Neural progenitor cell (in vitro differentiated cells): ENCODE data around the gene MIOX. TPM values are rescaled to one million over a fixed set of nuclear protein-coding genes. Genes with fewer than 3 reads are reported as not detected.

Experiments
- DNase-seq: peaks from one replicate; pipeline ENCODE4 v3.0.0-alpha.2; 2016; ENCODE audit warnings: low spot score
- H2AFZ ChIP-seq: fragments of 200-600 bp; sonication (generic); replicated peaks from 2 replicates; pipeline ENCODE4 v1.6.1; 2016; ENCODE audit warnings: antibody characterized with exemption
- H3F3A ChIP-seq: fragments of 200-600 bp; sonication (generic); 2 replicates; pipeline ENCODE4 v1.6.1; 2016; ENCODE audit warnings: antibody characterized with exemption, low read depth
- H3K27ac ChIP-seq: fragments of 200-600 bp; sonication (generic); 2 replicates; pipeline ENCODE4 v1.5.1; 2016; ENCODE audit warnings: mild to moderate bottlenecking
- H3K27me3 ChIP-seq: fragments of 200-600 bp; sonication (generic); 2 replicates; pipeline ENCODE4 v1.6.1; 2016; ENCODE audit warnings: mild to moderate bottlenecking, moderate library complexity
- H3K36me3 ChIP-seq: fragments of 200-600 bp; sonication (generic); 2 replicates; pipeline ENCODE4 v1.5.1; 2016
- H3K4me1 ChIP-seq: fragments of 200-600 bp; sonication (generic); 2 replicates; pipeline ENCODE4 v1.6.1; 2016; ENCODE audit warnings: mixed run types
- H3K4me2 ChIP-seq: fragments of 200-600 bp; sonication (generic); 2 replicates; pipeline ENCODE4 v1.6.1; 2016
- H3K4me3 ChIP-seq: fragments of 200-600 bp; sonication (generic); 2 replicates; pipeline ENCODE4 v1.5.1; 2016
- H3K79me2 ChIP-seq: fragments of 200-600 bp; sonication (generic); 2 replicates; pipeline ENCODE4 v1.6.1; 2016; ENCODE audit warnings: low read depth
- H3K9ac ChIP-seq: fragments of 200-600 bp; sonication (generic); 2 replicates; pipeline ENCODE4 v1.6.1; 2016
- H3K9me3 ChIP-seq: fragments of 200-600 bp; sonication (generic); 2 replicates; pipeline ENCODE4 v1.5.1; 2016; ENCODE audit warnings: low read depth
- H4K20me1 ChIP-seq: fragments of 200-600 bp; sonication (generic); 2 replicates; pipeline ENCODE4 v1.6.1; 2016; ENCODE audit warnings: low read depth
- H3K27ac Mint-ChIP-seq: 3 replicates; pipeline ENCODE4 v1.8.0; 2021; ENCODE audit warnings: mixed read lengths
- H3K27me3 Mint-ChIP-seq: 2 replicates; pipeline ENCODE4 v1.8.0; 2022; ENCODE audit warnings: low read depth, mild to moderate bottlenecking, inconsistent platforms, moderate library complexity, mixed read lengths; ENCODE audit not compliant: insufficient read depth
- H3K36me3 Mint-ChIP-seq: 3 replicates; pipeline ENCODE4 v1.8.0; 2021; ENCODE audit warnings: mixed read lengths
- H3K4me1 Mint-ChIP-seq: 3 replicates; pipeline ENCODE4 v1.8.0; 2021; ENCODE audit warnings: mixed read lengths
- H3K4me3 Mint-ChIP-seq: 3 replicates; pipeline ENCODE4 v1.8.0; 2021; ENCODE audit warnings: mild to moderate bottlenecking, moderate library complexity, mixed read lengths
- H3K9me3 Mint-ChIP-seq: 3 replicates; pipeline ENCODE4 v1.8.0; 2020; ENCODE audit warnings: mixed read lengths
- EZH2 ChIP-seq: fragments of 200-600 bp; sonication (generic); IDR thresholded peaks from 2 replicates; pipeline ENCODE4 v1.6.1; 2017; ENCODE audit warnings: antibody characterized with exemption, mild to moderate bottlenecking, moderate library complexity
- EZH2phosphoT487 ChIP-seq: fragments of 200-600 bp; sonication (generic); IDR thresholded peaks from 2 replicates; pipeline ENCODE4 v1.6.1; 2017; ENCODE audit warnings: antibody characterized with exemption
- total RNA-seq: library from RNA; depleted of rRNA; stranded (reverse); fragments of >200 nt; gene quantifications from 2 replicates; pipeline ENCODE4 v1.2.3, GENCODE V29; 2015; ENCODE audit warnings: low replicate concordance
- TF ChIP-seq, protein P1 (sequence below): fragments of 200-600 bp; sonication (generic); IDR thresholded peaks from 2 replicates; pipeline ENCODE4 v1.5.1; 2017; ENCODE audit warnings: antibody characterized with exemption, mild to moderate bottlenecking

Gene MIOX
- total RNA-seq, 1 donor from 2014 or later: not detected

DNA sequence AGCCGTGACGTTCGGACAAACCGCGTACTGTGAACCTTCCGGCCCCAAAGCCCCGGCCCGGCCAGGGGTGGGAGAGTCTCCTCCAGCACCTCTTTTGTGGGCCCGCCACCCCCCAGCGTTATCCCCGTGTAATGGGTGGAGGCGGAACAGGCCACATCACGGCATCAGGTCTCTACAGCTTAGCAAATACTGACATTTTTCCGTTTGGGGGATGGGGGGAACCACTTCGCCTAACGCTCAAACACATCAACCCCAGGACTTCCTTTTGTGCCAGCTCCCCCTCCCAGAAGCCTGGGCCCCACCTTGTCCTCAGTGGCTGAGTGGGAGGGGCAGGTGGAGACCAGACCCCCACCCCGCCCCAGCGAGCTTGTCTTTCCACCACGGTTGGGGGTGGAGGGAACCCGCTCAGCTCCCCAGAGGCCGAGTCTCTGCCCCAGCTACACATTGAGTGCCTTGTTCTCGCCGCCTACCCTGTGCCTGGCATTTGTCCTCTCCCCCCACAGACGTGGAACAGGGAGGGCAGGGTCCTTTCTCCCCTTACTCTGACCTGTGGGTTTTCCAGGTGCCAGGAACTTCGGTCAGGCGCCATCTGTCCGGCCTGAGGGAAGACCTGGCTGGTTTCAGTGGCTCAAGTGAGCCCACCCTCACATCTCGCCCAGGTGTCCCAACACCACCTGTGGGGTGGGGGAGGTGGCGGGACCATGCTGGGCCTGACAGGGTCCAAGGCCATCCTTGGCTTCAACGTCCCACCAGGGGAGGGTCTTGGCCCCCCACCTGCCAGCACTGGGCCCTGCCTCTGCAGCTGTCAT is 41.4 kb upstream of the MIOX start:
- Histone ChIP-seq H3K4me3 (no peak overlapping the region), H3K9ac (no peak overlapping the region), H3K4me1 (no peaks in the 10 kb centered on the region), H4K20me1 (peaks cover 33% of the 10 kb centered on the region), H3K79me2 (no peaks in the 10 kb centered on the region), H3K9me3 (no peaks in the 10 kb centered on the region), H2AFZ (no peak overlapping the region), H3F3A (peaks cover 13% of the 10 kb centered on the region), H3K27me3 (no peaks in the 10 kb centered on the region), H3K36me3 (no peaks in the 10 kb centered on the region), H3K4me2 (no peak overlapping the region), H3K27ac (peak overlapping the region; percentile 37)
- H3K4me3 Mint-ChIP-seq: no peak overlapping the region
- no peaks in the 10 kb centered on the region for H3K9me3 Mint-ChIP-seq
- peaks cover 2% of the 10 kb centered on the region for H3K4me1 Mint-ChIP-seq
- peaks cover 9% of the 10 kb centered on the region for H3K27me3 Mint-ChIP-seq
- DNase-seq: no peak
- H3K27ac Mint-ChIP-seq: no peak overlapping the region
- no peak for TF ChIP-seq EZH2
- TF ChIP-seq EZH2phosphoT487: no peak
- TF ChIP-seq, protein P1, sequence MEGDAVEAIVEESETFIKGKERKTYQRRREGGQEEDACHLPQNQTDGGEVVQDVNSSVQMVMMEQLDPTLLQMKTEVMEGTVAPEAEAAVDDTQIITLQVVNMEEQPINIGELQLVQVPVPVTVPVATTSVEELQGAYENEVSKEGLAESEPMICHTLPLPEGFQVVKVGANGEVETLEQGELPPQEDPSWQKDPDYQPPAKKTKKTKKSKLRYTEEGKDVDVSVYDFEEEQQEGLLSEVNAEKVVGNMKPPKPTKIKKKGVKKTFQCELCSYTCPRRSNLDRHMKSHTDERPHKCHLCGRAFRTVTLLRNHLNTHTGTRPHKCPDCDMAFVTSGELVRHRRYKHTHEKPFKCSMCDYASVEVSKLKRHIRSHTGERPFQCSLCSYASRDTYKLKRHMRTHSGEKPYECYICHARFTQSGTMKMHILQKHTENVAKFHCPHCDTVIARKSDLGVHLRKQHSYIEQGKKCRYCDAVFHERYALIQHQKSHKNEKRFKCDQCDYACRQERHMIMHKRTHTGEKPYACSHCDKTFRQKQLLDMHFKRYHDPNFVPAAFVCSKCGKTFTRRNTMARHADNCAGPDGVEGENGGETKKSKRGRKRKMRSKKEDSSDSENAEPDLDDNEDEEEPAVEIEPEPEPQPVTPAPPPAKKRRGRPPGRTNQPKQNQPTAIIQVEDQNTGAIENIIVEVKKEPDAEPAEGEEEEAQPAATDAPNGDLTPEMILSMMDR: no peak
- peaks cover 15% of the 10 kb centered on the region for H3K36me3 Mint-ChIP-seq

DNA sequence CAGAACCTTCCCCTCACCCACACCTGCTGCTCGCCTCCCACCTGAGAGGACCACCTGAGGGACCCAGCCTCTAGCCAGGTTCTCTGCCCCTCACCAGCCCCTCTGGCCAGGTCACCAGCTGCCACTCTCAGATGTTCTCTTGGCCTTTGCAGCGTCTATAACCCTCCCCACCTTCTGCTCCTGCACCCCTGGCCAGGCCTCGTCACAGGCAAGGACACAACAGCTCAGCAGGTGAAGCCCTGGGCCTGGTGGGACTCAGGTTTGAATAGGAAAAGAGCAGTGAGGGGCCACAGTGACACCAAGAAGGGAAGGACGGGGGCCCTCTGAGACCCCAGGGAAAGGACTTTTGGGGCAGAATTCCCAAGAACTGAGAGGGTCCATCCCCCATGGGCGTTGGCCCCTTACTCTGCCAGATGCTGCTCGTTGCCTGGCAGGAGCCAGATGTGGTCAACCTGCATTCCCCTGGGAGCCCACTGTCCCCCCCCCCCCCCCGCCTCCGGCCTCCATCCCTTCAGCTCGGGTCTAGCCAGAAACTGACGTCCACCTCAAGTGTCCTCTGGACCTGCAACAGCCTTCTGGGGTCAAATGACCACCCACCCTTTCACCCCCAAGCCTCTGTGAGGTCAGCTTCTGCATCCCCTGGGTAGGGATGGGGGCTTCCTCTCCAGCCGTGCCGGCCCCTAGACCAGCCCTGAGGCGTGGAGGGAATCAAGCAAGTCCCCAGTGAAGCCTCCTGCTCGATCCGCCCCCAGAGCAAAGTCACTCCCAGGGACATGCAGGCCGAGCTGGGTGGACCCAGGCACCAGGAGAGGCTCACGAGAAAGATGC is 40.6 kb upstream of the MIOX start:
- peak overlapping the region; percentile 20 for H3K27ac ChIP-seq
- H3K27ac Mint-ChIP-seq: no peak overlapping the region
- no peaks in the 10 kb centered on the region for H3K79me2 ChIP-seq
- no peak overlapping the region for H3K9ac ChIP-seq
- H3K27me3 ChIP-seq: no peaks in the 10 kb centered on the region
- H3F3A ChIP-seq: peaks cover 13% of the 10 kb centered on the region
- no peaks in the 10 kb centered on the region for H3K4me1 ChIP-seq
- no peaks in the 10 kb centered on the region for H3K36me3 ChIP-seq
- TF ChIP-seq, protein P1: no peak
- no peak for TF ChIP-seq EZH2
- TF ChIP-seq EZH2phosphoT487: no peak
- H3K4me3 ChIP-seq: no peak overlapping the region
- H3K4me1 Mint-ChIP-seq: peaks cover 2% of the 10 kb centered on the region
- H3K4me2 ChIP-seq: no peak overlapping the region
- H4K20me1 ChIP-seq: peaks cover 36% of the 10 kb centered on the region
- no peak overlapping the region for H2AFZ ChIP-seq
- no peaks in the 10 kb centered on the region for H3K9me3 ChIP-seq
- H3K27me3 Mint-ChIP-seq: peaks cover 9% of the 10 kb centered on the region
- H3K4me3 Mint-ChIP-seq: no peak overlapping the region
- no peaks in the 10 kb centered on the region for H3K9me3 Mint-ChIP-seq
- no peak for DNase-seq
- H3K36me3 Mint-ChIP-seq: peaks cover 18% of the 10 kb centered on the region

DNA sequence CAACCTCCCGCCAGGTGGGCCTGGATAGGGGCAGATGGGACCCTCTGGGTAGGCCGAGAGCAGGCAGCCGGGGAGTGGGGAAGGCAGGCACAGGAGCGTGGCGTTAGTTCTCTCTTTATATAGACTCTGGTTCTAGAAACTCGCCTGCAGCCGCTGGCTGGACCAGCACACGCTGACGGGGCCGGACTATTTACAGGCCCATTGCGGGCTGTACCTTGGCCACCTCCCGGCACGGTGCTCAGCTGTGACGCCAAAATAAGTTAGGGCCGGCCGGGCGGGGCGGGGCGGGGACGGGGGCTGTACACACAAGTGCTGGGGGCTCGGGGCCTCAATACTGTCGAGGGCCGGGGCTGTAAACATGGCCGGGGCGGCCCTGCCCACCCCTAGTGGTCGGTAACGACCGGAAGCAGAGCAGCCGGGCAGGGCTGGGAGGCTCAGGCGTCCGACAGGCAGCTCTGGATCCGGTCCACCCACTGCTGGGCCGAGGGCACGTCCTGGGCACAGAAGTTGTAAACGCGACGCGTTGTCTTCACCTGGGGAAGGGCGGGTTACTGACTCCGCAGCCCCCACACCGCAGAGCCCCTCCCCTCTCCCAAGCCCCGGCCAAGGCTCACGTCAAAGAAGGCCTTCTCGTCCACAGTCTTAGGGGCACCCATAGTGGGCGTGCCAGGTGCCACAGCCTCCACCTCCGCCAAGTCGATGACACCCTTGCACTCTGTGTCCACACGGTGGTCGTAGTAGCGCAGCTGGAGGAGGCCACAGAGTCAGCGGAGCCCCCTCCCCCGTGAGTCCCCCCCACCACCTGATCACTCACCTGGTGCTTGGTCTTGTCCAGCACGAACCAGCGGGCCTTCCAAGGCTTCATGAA is 39.7 kb upstream of the MIOX start:
- no peaks in the 10 kb centered on the region for H3K79me2 ChIP-seq
- peaks cover 36% of the 10 kb centered on the region for H4K20me1 ChIP-seq
- no peak overlapping the region for H3K4me3 ChIP-seq
- H3F3A ChIP-seq: peaks cover 13% of the 10 kb centered on the region
- Mint-ChIP-seq H3K9me3 (no peaks in the 10 kb centered on the region), H3K4me3 (no peak overlapping the region), H3K4me1 (peaks cover 2% of the 10 kb centered on the region), H3K27me3 (peaks cover 6% of the 10 kb centered on the region), H3K36me3 (peaks cover 22% of the 10 kb centered on the region), H3K27ac (no peak overlapping the region)
- H3K9ac ChIP-seq: no peak overlapping the region
- H2AFZ ChIP-seq: no peak overlapping the region
- H3K36me3 ChIP-seq: no peaks in the 10 kb centered on the region
- H3K27ac ChIP-seq: peak overlapping the region; percentile 20
- no peaks in the 10 kb centered on the region for H3K27me3 ChIP-seq
- TF ChIP-seq, protein P1: no peak
- TF ChIP-seq EZH2: no peak
- TF ChIP-seq EZH2phosphoT487: no peak
- DNase-seq: no peak
- no peak overlapping the region for H3K4me2 ChIP-seq
- no peaks in the 10 kb centered on the region for H3K9me3 ChIP-seq
- H3K4me1 ChIP-seq: no peaks in the 10 kb centered on the region
